Upper lobe of right lung (tissue), 1 donor: Measurements from ENCODE around the gene CHN2. TPM values are rescaled to one million over a fixed set of nuclear protein-coding genes. Genes with fewer than 3 reads are reported as not detected.

Experiments
- ATAC-seq: fragments of 200-7000 bp; cut with Tn5 transposase; one replicate; pipeline ENCODE4 v1.9.1; 2020; ENCODE audit warnings: mild to moderate bottlenecking, moderate library complexity
- DNase-seq: peaks from one replicate; pipeline ENCODE4 v3.0.0-alpha.2; 2020
- H3K27ac ChIP-seq: fragments of 200-600 bp; one replicate; pipeline ENCODE4 v1.8.0; 2022
- H3K27me3 ChIP-seq: fragments of 200-600 bp; one replicate; pipeline ENCODE4 v1.8.0; 2022; ENCODE audit warnings: mild to moderate bottlenecking
- H3K36me3 ChIP-seq: fragments of 200-600 bp; one replicate; pipeline ENCODE4 v1.8.0; 2022
- H3K4me1 ChIP-seq: fragments of 200-600 bp; one replicate; pipeline ENCODE4 v1.8.0; 2022
- H3K4me3 ChIP-seq: fragments of 200-600 bp; one replicate; pipeline ENCODE4 v1.8.0; 2022; ENCODE audit warnings: mild to moderate bottlenecking
- H3K9me3 ChIP-seq: fragments of 200-600 bp; one replicate; pipeline ENCODE4 v1.8.0; 2022
- CTCF ChIP-seq: fragments of 200-600 bp; IDR thresholded peaks from one replicate; pipeline ENCODE4 v1.8.0; 2022; ENCODE audit warnings: antibody characterized with exemption
- intact Hi-C: fragments of 100-400 bp; cut with DNase I; formaldehyde crosslinking; loops from one replicate; pipeline ENCODE4 v1.11.0; 2022
- total RNA-seq: library from RNA; stranded (reverse); fragmentation: NEBNext Ultra II Directional; extraction: Animal tissue kit (Norgen Biotek cat#: 25700); gene quantifications from one replicate; pipeline ENCODE4 v1.2.1, GENCODE V29; 2021
- donor health status: DM: no; HTN: yes; CAD: no; lungs with severe emphysema.

Gene CHN2
- total RNA-seq, 1 donor from 2014 or later: 14.4 TPM

GRCh38 chr7:29270594-29271318 is 76.2 kb downstream of the CHN2 start:
- Histone ChIP-seq H3K4me3 (no peak overlapping the region), H3K27me3 (no peaks in the 10 kb centered on the region), H3K27ac (no peak overlapping the region), H3K36me3 (no peaks in the 10 kb centered on the region), H3K9me3 (no peaks in the 10 kb centered on the region), H3K4me1 (peaks cover 6% of the 10 kb centered on the region)
- no peak for DNase-seq
- intact Hi-C loops: no loop called here
- no peak for ATAC-seq
- TF ChIP-seq CTCF: no peak

DNA sequence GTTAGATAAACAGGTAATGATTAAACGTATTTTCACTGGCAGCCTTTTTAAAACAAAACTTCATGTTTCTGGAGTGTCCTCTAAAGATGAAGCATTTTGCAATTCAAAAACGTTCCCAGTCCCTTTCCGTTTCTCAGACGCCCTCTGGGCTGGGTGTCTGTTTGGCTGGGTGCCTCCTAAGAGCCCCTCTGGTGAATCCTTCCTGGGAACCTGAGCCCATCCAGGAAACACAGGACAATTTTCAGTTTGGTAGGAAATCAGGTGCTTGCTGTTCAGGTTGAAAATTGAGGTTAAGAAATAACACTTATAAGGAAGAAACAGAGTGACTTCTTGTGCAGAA is 76.7 kb downstream of the CHN2 start:
- no peak for TF ChIP-seq CTCF
- no peaks in the 10 kb centered on the region for H3K9me3 ChIP-seq
- intact Hi-C loops: no loop called here
- DNase-seq (no peak), ATAC-seq (no peak)
- no peaks in the 10 kb centered on the region for H3K36me3 ChIP-seq
- H3K27ac ChIP-seq: no peak overlapping the region
- H3K4me3 ChIP-seq: no peak overlapping the region
- H3K27me3 ChIP-seq: no peaks in the 10 kb centered on the region
- peaks cover 6% of the 10 kb centered on the region for H3K4me1 ChIP-seq

DNA sequence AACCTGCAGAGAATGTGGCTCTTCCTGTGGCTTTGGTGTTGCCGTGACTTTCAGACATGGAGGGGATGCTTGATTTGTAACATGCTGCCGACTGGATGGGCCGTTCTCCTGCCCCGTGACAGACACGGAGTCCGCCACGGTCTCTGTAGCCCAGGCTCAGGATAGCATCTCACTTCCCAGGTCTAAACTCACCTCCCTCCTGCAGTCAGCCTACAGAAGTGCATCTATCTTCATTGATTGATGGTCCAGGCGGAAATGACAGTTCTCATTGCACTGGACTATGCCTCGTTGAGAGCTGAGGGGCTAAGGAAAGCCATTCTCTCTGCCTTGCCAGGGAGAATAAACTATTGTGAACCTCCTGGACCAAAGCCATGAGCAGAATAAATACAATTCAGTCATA is 77.5 kb downstream of the CHN2 start:
- ATAC-seq: no peak
- intact Hi-C loops: no loop called here
- Histone ChIP-seq H3K36me3 (no peaks in the 10 kb centered on the region), H3K27ac (no peak overlapping the region), H3K9me3 (no peaks in the 10 kb centered on the region), H3K4me1 (peaks cover 6% of the 10 kb centered on the region), H3K4me3 (no peak overlapping the region), H3K27me3 (no peaks in the 10 kb centered on the region)
- DNase-seq: no peak
- TF ChIP-seq CTCF: no peak

DNA sequence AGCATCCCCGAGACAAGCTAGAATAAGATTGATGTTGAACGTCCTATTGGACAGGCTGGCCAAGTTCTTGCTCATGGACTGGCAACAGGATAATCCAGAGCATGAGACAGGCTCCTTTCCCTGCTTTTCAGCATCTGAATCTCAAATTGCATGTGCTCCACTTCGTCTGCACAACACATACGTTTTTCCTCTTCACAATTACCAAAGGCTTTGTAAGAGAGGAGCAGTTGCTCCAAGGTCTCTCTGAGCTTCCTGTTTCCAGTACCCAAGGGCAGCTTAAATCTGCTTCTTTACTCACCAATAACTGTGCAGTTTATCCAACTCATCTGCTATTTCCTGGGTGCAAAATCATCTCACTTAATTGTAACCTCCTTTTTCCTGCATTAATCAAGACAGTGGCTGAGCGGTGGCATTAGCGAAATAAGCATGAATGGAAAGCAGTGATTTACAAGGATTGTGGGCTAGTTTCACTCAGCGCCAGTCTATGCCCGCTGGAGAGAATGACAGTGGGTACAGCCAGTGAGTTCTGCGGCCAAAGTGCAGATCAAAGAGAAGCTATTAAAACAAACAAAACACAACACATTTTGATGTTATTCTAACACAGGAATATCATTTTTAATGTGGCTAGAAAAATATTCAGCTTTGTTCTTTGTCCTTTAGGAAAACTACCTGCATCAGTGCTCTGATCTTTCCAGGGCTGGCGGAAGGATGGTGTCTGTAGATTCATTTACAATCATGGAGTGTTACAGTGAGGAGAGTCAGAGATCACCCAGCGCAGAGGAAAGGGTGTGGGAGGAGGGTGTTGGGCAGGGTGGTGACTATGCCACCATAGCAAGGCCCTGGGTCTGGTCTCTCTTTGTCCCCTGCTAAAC is 79.8 kb downstream of the CHN2 start:
- no peaks in the 10 kb centered on the region for H3K36me3 ChIP-seq
- H3K4me1 ChIP-seq: peaks cover 6% of the 10 kb centered on the region
- DNase-seq (no peak), ATAC-seq (peak; percentile 23)
- H3K4me3 ChIP-seq: no peak overlapping the region
- no peaks in the 10 kb centered on the region for H3K9me3 ChIP-seq
- intact Hi-C loops: no loop called here
- no peak for TF ChIP-seq CTCF
- no peak overlapping the region for H3K27ac ChIP-seq
- H3K27me3 ChIP-seq: no peaks in the 10 kb centered on the region

- H3K4me1 ChIP-seq: peaks cover 6% of the 10 kb centered on the region
- no peaks in the 10 kb centered on the region for H3K36me3 ChIP-seq
- no peak for ATAC-seq
- TF ChIP-seq CTCF: no peak
- no peak for DNase-seq
- H3K9me3 ChIP-seq: no peaks in the 10 kb centered on the region
- no peak overlapping the region for H3K27ac ChIP-seq
- no peaks in the 10 kb centered on the region for H3K27me3 ChIP-seq
- intact Hi-C loops: no loop called here
- no peak overlapping the region for H3K4me3 ChIP-seq
These were observed 80.4 kb downstream of the CHN2 start for GRCh38 chr7:29275018-29275318.
